SU-DHL-6 (cell line): ENCODE measurements around the gene PLA2G2C.

Experiments used
- H2AFZ ChIP-seq: fragments of 200-600 bp; sonication (generic); 2 replicates; pipeline ENCODE4 v1.6.1; 2014; ENCODE audit warnings: low read depth, mild to moderate bottlenecking, moderate library complexity, mixed read lengths, antibody characterized with exemption, low read length; ENCODE audit not compliant: severe bottlenecking
- H3F3A ChIP-seq: fragments of 200-600 bp; shearing (Covaris generic); 2 replicates; pipeline ENCODE4 v1.6.0; 2016; ENCODE audit warnings: antibody characterized with exemption, mild to moderate bottlenecking; ENCODE audit not compliant: insufficient read depth
- H3K27ac ChIP-seq: fragments of 200-600 bp; sonication (generic); 2 replicates; pipeline ENCODE4 v1.5.1; 2016; ENCODE audit warnings: low read depth, mild to moderate bottlenecking, low read length, moderate library complexity, mixed read lengths
- H3K27me3 ChIP-seq: fragments of 200-600 bp; sonication (generic), shearing (Covaris generic); 2 replicates; pipeline ENCODE4 v1.6.0; 2014; ENCODE audit warnings: mild to moderate bottlenecking, low read length
- H3K36me3 ChIP-seq: fragments of 200-600 bp; sonication (generic); 2 replicates; pipeline ENCODE4 v1.6.1; 2014; ENCODE audit warnings: mild to moderate bottlenecking, low read length, mixed read lengths
- H3K4me2 ChIP-seq: fragments of 300-600, 200-600 bp; shearing (Covaris generic), sonication (generic); 2 replicates; pipeline ENCODE4 v1.6.0; 2014; ENCODE audit warnings: low read length, low read depth, mild to moderate bottlenecking; ENCODE audit not compliant: poor library complexity, severe bottlenecking
- H3K4me3 ChIP-seq: fragments of 200-600 bp; sonication (generic); 2 replicates; pipeline ENCODE4 v1.5.1; 2014; ENCODE audit warnings: antibody characterized with exemption, low read length, mild to moderate bottlenecking, mixed read lengths; ENCODE audit not compliant: insufficient read depth, poor library complexity, severe bottlenecking
- H3K79me2 ChIP-seq: fragments of 200-600 bp; sonication (generic); 2 replicates; pipeline ENCODE4 v1.6.1; 2014; ENCODE audit warnings: mild to moderate bottlenecking, low read length, moderate library complexity; ENCODE audit not compliant: insufficient read depth
- H3K9ac ChIP-seq: fragments of 200-600 bp; sonication (generic); 2 replicates; pipeline ENCODE4 v1.7.0; 2014; ENCODE audit warnings: mild to moderate bottlenecking, low read length
- H3K9me2 ChIP-seq: fragments of 200-600 bp; sonication (generic); replicated peaks from 2 replicates; pipeline ENCODE4 v1.6.1; 2014; ENCODE audit warnings: low read length; ENCODE audit not compliant: insufficient read depth
- H3K9me3 ChIP-seq: fragments of 200-600 bp; sonication (generic); 2 replicates; pipeline ENCODE4 v1.6.1; 2014; ENCODE audit warnings: low read length, mixed read lengths; ENCODE audit not compliant: insufficient read depth
- H4K20me1 ChIP-seq: fragments of 200-600 bp; sonication (generic); 2 replicates; pipeline ENCODE4 v1.6.1; 2014; ENCODE audit warnings: low read depth, mild to moderate bottlenecking, antibody characterized with exemption, low read length, moderate library complexity, mixed read lengths
- EZH2phosphoT487 ChIP-seq: fragments of 200-600 bp; sonication (generic), shearing (Covaris generic); conservative IDR thresholded peaks from 2 replicates; pipeline ENCODE4 v1.6.1; 2018; ENCODE audit warnings: mild to moderate bottlenecking, antibody characterized with exemption, low read length, moderate library complexity, mixed read lengths
- TF ChIP-seq, protein P1 (sequence below): fragments of 200-600 bp; sonication (generic); IDR thresholded peaks from one replicate; pipeline ENCODE4 v1.5.1; 2017; ENCODE audit warnings: antibody characterized with exemption, mild to moderate bottlenecking, low read length, moderate library complexity; ENCODE audit not compliant: insufficient read depth, poor library complexity, severe bottlenecking

Gene PLA2G2C

DNA sequence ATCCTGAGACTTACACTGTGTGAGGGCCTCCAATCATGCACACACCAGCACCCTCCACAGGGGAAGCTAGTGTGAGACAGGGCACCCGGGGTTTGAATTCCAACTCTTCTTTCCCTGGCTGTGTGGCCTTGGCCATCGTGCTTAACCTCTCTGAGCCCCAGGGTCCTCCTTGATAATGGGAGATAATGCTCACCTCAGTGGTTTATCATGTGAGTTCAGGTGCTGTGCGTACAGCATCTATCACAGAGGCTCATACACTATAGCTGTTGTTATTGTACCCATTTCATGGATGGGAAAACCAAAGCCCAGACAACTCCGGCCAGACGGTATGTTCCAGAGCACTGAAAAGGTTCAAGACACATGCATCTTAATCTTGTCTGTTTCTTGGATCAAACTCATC is 16.4 kb downstream of the PLA2G2C start:
- no peaks in the 10 kb centered on the region for H3K36me3 ChIP-seq
- H2AFZ ChIP-seq: no peak overlapping the region
- H3K4me2 ChIP-seq: no peak overlapping the region
- H4K20me1 ChIP-seq: no peaks in the 10 kb centered on the region
- no peaks in the 10 kb centered on the region for H3F3A ChIP-seq
- no peaks in the 10 kb centered on the region for H3K27me3 ChIP-seq
- H3K9me2 ChIP-seq: no peaks in the 10 kb centered on the region
- no peak overlapping the region for H3K9ac ChIP-seq
- no peaks in the 10 kb centered on the region for H3K79me2 ChIP-seq
- H3K27ac ChIP-seq: no peak overlapping the region
- TF ChIP-seq, protein P1, sequence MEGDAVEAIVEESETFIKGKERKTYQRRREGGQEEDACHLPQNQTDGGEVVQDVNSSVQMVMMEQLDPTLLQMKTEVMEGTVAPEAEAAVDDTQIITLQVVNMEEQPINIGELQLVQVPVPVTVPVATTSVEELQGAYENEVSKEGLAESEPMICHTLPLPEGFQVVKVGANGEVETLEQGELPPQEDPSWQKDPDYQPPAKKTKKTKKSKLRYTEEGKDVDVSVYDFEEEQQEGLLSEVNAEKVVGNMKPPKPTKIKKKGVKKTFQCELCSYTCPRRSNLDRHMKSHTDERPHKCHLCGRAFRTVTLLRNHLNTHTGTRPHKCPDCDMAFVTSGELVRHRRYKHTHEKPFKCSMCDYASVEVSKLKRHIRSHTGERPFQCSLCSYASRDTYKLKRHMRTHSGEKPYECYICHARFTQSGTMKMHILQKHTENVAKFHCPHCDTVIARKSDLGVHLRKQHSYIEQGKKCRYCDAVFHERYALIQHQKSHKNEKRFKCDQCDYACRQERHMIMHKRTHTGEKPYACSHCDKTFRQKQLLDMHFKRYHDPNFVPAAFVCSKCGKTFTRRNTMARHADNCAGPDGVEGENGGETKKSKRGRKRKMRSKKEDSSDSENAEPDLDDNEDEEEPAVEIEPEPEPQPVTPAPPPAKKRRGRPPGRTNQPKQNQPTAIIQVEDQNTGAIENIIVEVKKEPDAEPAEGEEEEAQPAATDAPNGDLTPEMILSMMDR: no peak
- no peak for TF ChIP-seq EZH2phosphoT487
- no peak overlapping the region for H3K4me3 ChIP-seq
- H3K9me3 ChIP-seq: no peaks in the 10 kb centered on the region

DNA sequence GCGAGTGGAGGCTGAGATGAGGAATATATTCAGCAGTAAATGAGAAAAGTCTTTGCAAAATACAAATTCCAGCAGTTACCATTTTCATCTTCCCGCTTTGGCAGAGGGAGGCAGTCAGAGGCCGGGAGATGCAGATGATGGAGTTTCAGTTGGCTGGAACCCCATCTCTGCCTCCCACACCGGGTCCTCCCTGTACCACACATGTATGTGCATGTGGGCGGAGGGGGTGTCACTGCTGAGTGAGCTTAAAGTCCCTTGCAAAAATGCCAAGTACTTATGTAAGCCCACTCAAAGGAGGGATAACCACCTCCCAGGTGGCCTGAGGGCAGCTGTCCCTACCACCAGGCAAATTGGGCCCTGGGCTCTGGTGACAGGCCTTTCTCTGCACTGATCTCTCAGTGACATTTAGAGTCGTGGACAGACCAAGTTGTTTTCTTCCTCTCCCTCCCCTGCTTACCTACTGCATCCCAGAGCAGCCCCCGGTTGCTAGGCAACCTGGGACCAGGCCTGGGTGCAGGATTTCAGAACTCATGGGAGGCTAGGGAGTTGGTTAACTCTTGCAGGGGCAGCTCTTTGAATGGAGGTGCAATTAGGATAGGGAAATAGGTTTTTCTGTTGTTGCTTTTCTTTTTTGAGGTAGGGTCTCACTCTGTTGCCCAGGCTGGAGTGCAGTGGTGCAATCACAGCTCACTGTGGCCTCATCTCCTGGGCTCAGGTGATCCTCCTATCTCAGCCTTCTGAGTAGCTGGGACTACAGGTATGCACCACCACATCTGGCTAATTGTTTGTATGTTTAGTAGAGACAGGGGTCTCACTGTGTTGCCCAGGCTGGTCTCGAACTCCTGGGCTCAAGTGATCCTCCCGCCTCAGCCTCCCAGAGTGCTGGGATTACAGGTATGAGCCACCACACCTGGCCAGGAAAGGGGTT is 17.5 kb downstream of the PLA2G2C start:
- Histone ChIP-seq H3K9me2 (no peaks in the 10 kb centered on the region), H3K36me3 (no peaks in the 10 kb centered on the region), H3K79me2 (no peaks in the 10 kb centered on the region), H3F3A (no peaks in the 10 kb centered on the region), H3K27ac (no peak overlapping the region), H3K4me2 (no peak overlapping the region), H4K20me1 (no peaks in the 10 kb centered on the region), H3K9me3 (no peaks in the 10 kb centered on the region), H2AFZ (no peak overlapping the region), H3K27me3 (no peaks in the 10 kb centered on the region), H3K9ac (no peak overlapping the region), H3K4me3 (no peak overlapping the region)
- TF ChIP-seq EZH2phosphoT487: no peak
- TF ChIP-seq, protein P1: no peak

DNA sequence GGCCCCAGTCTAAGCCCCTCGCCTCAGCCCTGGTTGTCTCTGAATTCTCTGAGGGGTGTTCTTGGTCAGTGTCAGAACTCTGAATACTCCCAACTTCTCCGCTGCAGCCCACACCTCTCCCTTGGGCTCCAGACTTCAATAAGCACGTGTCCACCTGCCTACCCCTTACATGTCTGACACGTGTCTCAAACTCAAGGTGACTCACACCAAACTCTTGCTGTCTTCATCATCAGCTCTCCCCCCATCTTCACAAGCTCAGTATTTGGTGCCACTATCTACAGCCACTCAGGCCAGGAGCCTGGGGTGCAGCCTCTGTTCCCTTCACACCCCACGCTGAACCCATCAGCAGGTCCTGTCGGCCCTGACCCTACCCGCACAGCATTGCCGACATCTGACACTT is 19.2 kb downstream of the PLA2G2C start:
- H3K9me2 ChIP-seq: no peaks in the 10 kb centered on the region
- H3K27ac ChIP-seq: no peak overlapping the region
- H4K20me1 ChIP-seq: no peaks in the 10 kb centered on the region
- H3K4me3 ChIP-seq: no peak overlapping the region
- no peaks in the 10 kb centered on the region for H3F3A ChIP-seq
- H3K9me3 ChIP-seq: no peaks in the 10 kb centered on the region
- H3K36me3 ChIP-seq: no peaks in the 10 kb centered on the region
- TF ChIP-seq EZH2phosphoT487: no peak
- TF ChIP-seq, protein P1: no peak
- no peak overlapping the region for H3K9ac ChIP-seq
- no peak overlapping the region for H3K4me2 ChIP-seq
- H3K27me3 ChIP-seq: no peaks in the 10 kb centered on the region
- no peak overlapping the region for H2AFZ ChIP-seq
- H3K79me2 ChIP-seq: no peaks in the 10 kb centered on the region
